Lower leg skin (tissue), 4 donors: ENCODE measurements around the gene MEF2D. TPM values are rescaled to one million over a fixed set of nuclear protein-coding genes. Genes with fewer than 3 reads are reported as not detected.

ENCODE experiments used
- DNase-seq, 2 donors: peaks; one replicate each; pipeline ENCODE4 v3.0.0-alpha.2; 2019; ENCODE audit warnings: low spot score in 2 of 2
- H3K4me3 ChIP-seq: fragments of 200-600 bp; sonication (generic); 2 replicates; pipeline ENCODE4 v1.5.1; 2017; ENCODE audit warnings: mild to moderate bottlenecking, low read depth; ENCODE audit not compliant: poor library complexity, severe bottlenecking
- CTCF ChIP-seq, 3 donors: fragments of 450-650 bp; IDR thresholded peaks; one replicate each; pipeline ENCODE4 v1.5.1; 2016; ENCODE audit warnings: antibody characterized with exemption in 3 of 3, mild to moderate bottlenecking in 3 of 3, moderate library complexity in 2 of 3
- POLR2A ChIP-seq, 2 donors: fragments of 450-650 bp; IDR thresholded peaks; one replicate each; pipeline ENCODE4 v1.6.1; 2016 to 2017; ENCODE audit warnings: antibody characterized with exemption in 2 of 2, mild to moderate bottlenecking in 1 of 2, moderate library complexity in 1 of 2
- WGBS, 2 donors: methylation state at CpG; one replicate each; pipeline ENCODE4 v1.1.5; 2018; 5-methylcytosine and 5-hydroxymethylcytosine counted together
- intact Hi-C: fragments of 100-400 bp; cut with DNase I; formaldehyde crosslinking; loops from one replicate; pipeline ENCODE4 v1.15.0; 2023; ENCODE audit warnings: low total_unique reads
- total RNA-seq, 4 donors: library from RNA; depleted of rRNA; stranded (reverse); fragments of >200 nt; gene quantifications; one replicate each; pipeline ENCODE4 v1.1.0, GENCODE V29; 2016

Gene MEF2D
- total RNA-seq, 4 donors from 2014 or later = 32.1 to 67.3 (median 55.6) TPM

- H3K4me3 ChIP-seq = no peak overlapping the region
- intact Hi-C loops = no loop called here
- TF ChIP-seq CTCF (IDR thresholded peaks at IDR 0.05) (no peak), POLR2A (IDR thresholded peaks at IDR 0.05) (no peak)
- WGBS, 2 donors = 90 to 95% methylated on average over 15 to 19 of the region's 19 CpGs
- no peak for DNase-seq
These were observed 18.3 kb downstream of the MEF2D start for GRCh38 chr1:156482276-156482675.

GRCh38 chr1:156481527-156481926 is 19.0 kb downstream of the MEF2D start:
- TF ChIP-seq POLR2A (IDR thresholded peaks at IDR 0.05) = no peak
- no peak for TF ChIP-seq CTCF (IDR thresholded peaks at IDR 0.05)
- no peak overlapping the region for H3K4me3 ChIP-seq
- 88% methylated on average over 5 of the region's 5 CpGs for WGBS, 2 donors
- intact Hi-C loops = no loop called here
- DNase-seq = no peak

GRCh38 chr1:156480411-156481192 is 20.0 kb downstream of the MEF2D start:
- H3K4me3 ChIP-seq = no peak overlapping the region
- no peak for TF ChIP-seq CTCF (IDR thresholded peaks at IDR 0.05)
- TF ChIP-seq POLR2A (IDR thresholded peaks at IDR 0.05) = no peak
- intact Hi-C loops = no loop called here
- no peak for DNase-seq
- 40 to 53% methylated on average over 32 to 34 of the region's 34 CpGs for WGBS, 2 donors

- 47 to 63% methylated on average over 3 to 4 of the region's 4 CpGs for WGBS, 2 donors
- TF ChIP-seq POLR2A (IDR thresholded peaks at IDR 0.05) (no peak), CTCF (IDR thresholded peaks at IDR 0.05) (no peak)
- intact Hi-C loops = no loop called here
- no peak for DNase-seq
- H3K4me3 ChIP-seq = no peak overlapping the region
These were observed 20.6 kb downstream of the MEF2D start for GRCh38 chr1:156480016-156480370.

- H3K4me3 ChIP-seq = no peak overlapping the region
- intact Hi-C loops = no loop called here
- TF ChIP-seq CTCF (IDR thresholded peaks at IDR 0.05) (no peak), POLR2A (IDR thresholded peaks at IDR 0.05) (no peak)
- no peak for DNase-seq
- WGBS, 2 donors = 88 to 92% methylated on average over 15 of the region's 15 CpGs
These were observed 21.2 kb downstream of the MEF2D start for GRCh38 chr1:156479093-156480015.
